Activated CD4-positive, alpha-beta T cell treated with anti-CD3 and anti-CD28 coated beads for 36 hours (primary cell): Measurements from ENCODE around the gene ALK. TPM values are rescaled to one million over a fixed set of nuclear protein-coding genes. Genes with fewer than 3 reads are reported as not detected.

Experiments used
- ATAC-seq: fragments of 200-7000 bp; cut with Tn5 transposase; one replicate; pipeline ENCODE4 v1.10.0; 2021; ENCODE audit warnings: mild to moderate bottlenecking, moderate library complexity
- CTCF ChIA-PET: fragments of 350-600 bp; sonication (Branson Sonifier 250); formaldehyde crosslinking; loops from one replicate; lab custom pipeline; 2021; ENCODE audit warnings: antibody characterized with exemption; lab: Charles Lee
- POLR2A ChIA-PET: fragments of 350-600 bp; sonication (Branson Sonifier 250); formaldehyde crosslinking; loops from one replicate; lab custom pipeline; 2021; ENCODE audit warnings: antibody characterized with exemption, inconsistent platforms; lab: Charles Lee
- DNase-seq: peaks from one replicate; pipeline ENCODE4 v3.0.0-alpha.2; 2020
- H3K27ac Mint-ChIP-seq: one replicate; pipeline ENCODE4 v1.8.0; 2021; ENCODE audit warnings: mixed read lengths
- H3K27me3 Mint-ChIP-seq: one replicate; pipeline ENCODE4 v1.8.0; 2021; ENCODE audit warnings: mixed read lengths
- H3K36me3 Mint-ChIP-seq: one replicate; pipeline ENCODE4 v1.8.0; 2021; ENCODE audit warnings: low read depth, mixed read lengths
- H3K4me1 Mint-ChIP-seq: one replicate; pipeline ENCODE4 v1.8.0; 2021; ENCODE audit warnings: mixed read lengths
- H3K4me3 Mint-ChIP-seq: one replicate; pipeline ENCODE4 v1.8.0; 2021; ENCODE audit warnings: mild to moderate bottlenecking, moderate library complexity, mixed read lengths
- H3K9me3 Mint-ChIP-seq: one replicate; pipeline ENCODE4 v1.8.0; 2021; ENCODE audit warnings: low read depth, mixed read lengths
- intact Hi-C, 2 experiments: fragments of 100-400 bp; cut with DNase I in 1 of 2; cut with micrococcal nuclease in 1 of 2; formaldehyde crosslinking; loops; one replicate each; pipeline versions ENCODE4 v1.14.2 to v1.15.1; 2022 to 2024; cut with DNase I, micrococcal nuclease
- total RNA-seq, 2 experiments: library from RNA; stranded (reverse); gene quantifications; one replicate each; pipeline ENCODE4 v1.2.3, GENCODE V29; 2021

The ALK gene
- total RNA-seq, 2 experiments from 2014 or later, result not detected

DNA sequence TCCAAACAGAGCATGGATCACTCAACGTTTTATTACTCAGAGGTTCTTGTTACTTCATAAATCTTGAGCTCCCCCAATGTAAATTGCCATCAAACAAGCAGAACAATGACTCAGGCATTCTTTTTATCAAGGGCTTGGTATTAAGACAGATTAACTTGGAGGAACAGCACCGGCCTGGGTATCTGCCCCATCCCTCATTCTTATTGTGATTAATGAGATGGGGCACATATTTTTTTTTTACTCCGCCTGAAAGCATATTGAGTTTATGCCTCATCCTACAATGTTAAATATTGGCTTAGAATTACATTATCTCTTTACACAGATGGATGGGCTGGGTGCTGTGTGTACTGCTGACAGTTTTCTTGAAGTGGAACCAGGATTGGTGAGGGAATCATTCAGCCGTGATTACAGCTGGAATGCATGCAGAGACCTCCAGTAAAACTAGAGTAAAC, 418.9 kb downstream of the ALK start:
- no peak overlapping the region for H3K4me3 Mint-ChIP-seq
- H3K9me3 Mint-ChIP-seq, result no peaks in the 10 kb centered on the region
- ChIA-PET CTCF (no interaction called here), POLR2A (no interaction called here)
- DNase-seq (no peak), ATAC-seq (no peak)
- no peak overlapping the region for H3K27ac Mint-ChIP-seq
- H3K36me3 Mint-ChIP-seq, result no peaks in the 10 kb centered on the region
- intact Hi-C loops, result no loop called here
- H3K4me1 Mint-ChIP-seq, result no peaks in the 10 kb centered on the region
- H3K27me3 Mint-ChIP-seq, result peaks cover 14% of the 10 kb centered on the region

DNA sequence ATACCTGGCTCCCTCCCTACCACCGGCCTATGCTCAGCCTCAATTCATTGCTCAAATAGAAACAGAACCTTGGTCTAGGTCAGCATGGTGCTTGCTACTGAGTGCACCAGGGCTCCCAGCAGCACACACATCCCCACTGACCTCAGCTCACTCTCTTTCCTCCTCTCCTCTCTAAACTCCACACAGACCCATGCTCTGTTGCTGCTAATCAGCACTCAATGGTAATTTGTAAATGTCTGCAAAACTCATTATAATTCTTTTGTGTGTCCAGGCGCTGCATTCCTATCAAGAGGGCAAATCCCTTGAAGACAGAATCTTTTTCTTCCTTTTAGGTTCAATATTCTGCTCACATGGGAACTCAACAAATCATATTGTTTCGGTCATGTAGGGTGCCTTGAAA, 424.0 kb downstream of the ALK start:
- ChIA-PET CTCF (no interaction called here), POLR2A (no interaction called here)
- DNase-seq, result no peak
- Mint-ChIP-seq H3K36me3 (no peaks in the 10 kb centered on the region), H3K27me3 (no peaks in the 10 kb centered on the region), H3K9me3 (no peaks in the 10 kb centered on the region), H3K4me1 (peaks cover 4% of the 10 kb centered on the region), H3K4me3 (no peak overlapping the region), H3K27ac (no peak overlapping the region)
- intact Hi-C loops, result no loop called here
- ATAC-seq, result no peak

DNA sequence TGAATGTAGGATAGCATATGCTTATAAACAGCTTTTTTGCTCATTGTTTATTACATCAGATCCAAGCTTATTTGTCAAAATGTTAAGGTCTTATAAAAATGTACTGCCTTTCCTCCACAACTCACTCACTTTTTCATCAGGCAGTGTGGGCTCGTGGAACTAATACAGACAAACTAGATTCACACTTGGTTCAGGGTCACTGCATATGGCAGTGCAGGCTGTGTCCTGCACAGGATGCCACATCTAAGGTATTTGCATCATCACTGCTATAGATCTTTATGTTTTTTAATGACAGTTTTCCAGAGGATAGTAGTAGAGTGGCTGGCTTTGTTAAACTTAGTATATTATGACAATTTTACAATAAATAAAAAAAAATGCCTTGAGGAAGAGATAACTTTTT, 425.2 kb downstream of the ALK start:
- POLR2A ChIA-PET, result no interaction called here
- CTCF ChIA-PET, result interaction anchor here (0.7 kb wide), 1 partner anchor 486 kb away, joined by 4 read pairs; no protein-coding TSS in a partner anchor
- no peaks in the 10 kb centered on the region for H3K27me3 Mint-ChIP-seq
- intact Hi-C loops, result no loop called here
- H3K9me3 Mint-ChIP-seq, result no peaks in the 10 kb centered on the region
- no peak overlapping the region for H3K4me3 Mint-ChIP-seq
- no peaks in the 10 kb centered on the region for H3K36me3 Mint-ChIP-seq
- no peak for ATAC-seq
- H3K27ac Mint-ChIP-seq, result no peak overlapping the region
- peaks cover 4% of the 10 kb centered on the region for H3K4me1 Mint-ChIP-seq
- DNase-seq, result no peak

DNA sequence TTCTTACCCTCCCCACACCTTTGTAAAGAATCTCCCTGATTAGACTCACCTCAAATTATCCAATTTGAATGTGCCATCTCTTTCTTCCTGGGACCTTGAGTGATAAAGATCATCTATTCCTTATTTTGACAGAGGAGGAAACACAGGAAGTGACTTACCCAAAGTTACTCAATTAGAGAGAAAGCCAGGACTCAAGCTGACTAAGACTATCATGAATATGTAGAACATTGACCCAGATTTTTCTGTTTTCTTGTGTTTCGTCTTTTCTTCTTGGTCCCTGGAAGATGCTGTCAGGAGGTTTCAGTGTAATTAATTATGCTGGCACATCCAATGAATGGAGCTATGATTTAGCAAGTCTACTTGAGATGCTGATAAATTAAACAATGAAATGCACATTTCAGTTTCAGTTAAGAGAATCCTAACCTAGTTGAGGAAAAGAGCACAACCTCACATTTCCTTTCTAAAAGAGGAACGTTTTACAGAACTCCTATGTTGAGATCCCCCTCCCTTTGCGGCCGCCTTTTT, 425.8 kb downstream of the ALK start:
- Mint-ChIP-seq H3K27ac (no peak overlapping the region), H3K4me3 (no peak overlapping the region), H3K4me1 (peaks cover 4% of the 10 kb centered on the region), H3K27me3 (no peaks in the 10 kb centered on the region), H3K36me3 (no peaks in the 10 kb centered on the region), H3K9me3 (no peaks in the 10 kb centered on the region)
- CTCF ChIA-PET, result no interaction called here
- intact Hi-C loops, result no loop called here
- ATAC-seq, result no peak
- DNase-seq, result no peak
- POLR2A ChIA-PET, result no interaction called here

DNA sequence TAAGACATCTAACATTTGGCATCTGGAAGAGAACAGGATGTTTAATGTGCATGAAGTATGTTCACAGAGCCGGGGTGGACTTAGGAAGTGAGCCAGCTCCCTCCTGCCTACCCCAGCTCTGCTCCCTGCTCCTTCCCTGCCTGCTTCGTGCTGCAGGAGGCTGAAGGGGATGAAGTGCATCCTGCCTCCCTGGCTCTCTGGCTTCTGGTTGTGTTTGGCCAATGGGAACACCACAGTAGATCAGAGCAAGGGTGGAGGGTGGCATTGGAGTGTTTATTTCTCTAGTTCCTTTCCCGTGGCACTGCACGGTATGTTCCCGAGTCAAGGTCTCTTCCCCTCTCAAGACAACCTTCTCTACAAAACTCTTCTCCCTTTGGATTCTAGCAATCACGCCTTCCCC, 426.3 kb downstream of the ALK start:
- ChIA-PET CTCF (no interaction called here), POLR2A (no interaction called here)
- ATAC-seq, result no peak
- H3K27ac Mint-ChIP-seq, result no peak overlapping the region
- no peaks in the 10 kb centered on the region for H3K9me3 Mint-ChIP-seq
- no peak for DNase-seq
- H3K27me3 Mint-ChIP-seq, result no peaks in the 10 kb centered on the region
- H3K4me3 Mint-ChIP-seq, result no peak overlapping the region
- intact Hi-C loops, result no loop called here
- H3K36me3 Mint-ChIP-seq, result no peaks in the 10 kb centered on the region
- H3K4me1 Mint-ChIP-seq, result peaks cover 4% of the 10 kb centered on the region

DNA sequence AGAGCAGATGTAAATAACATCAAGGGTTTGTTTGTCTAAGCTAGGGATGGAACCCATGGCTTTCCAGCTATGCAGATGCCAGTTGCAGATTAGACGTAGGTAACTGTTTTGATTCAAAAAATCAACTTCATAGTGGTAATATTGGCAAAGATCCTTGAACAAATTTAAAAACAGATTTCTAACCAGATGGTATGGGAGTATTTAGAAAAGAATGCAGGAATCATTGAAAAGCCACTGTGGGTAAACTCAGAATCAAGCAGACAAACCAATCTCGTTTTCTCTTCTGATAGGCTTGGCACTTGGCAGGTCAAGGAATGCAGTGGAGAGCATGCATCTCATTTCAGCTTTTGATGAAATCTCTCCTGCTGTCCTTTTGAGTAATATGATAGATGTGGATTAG, 428.7 kb downstream of the ALK start:
- Mint-ChIP-seq H3K4me1 (peaks cover 4% of the 10 kb centered on the region), H3K27me3 (no peaks in the 10 kb centered on the region), H3K9me3 (no peaks in the 10 kb centered on the region), H3K27ac (no peak overlapping the region), H3K36me3 (no peaks in the 10 kb centered on the region), H3K4me3 (no peak overlapping the region)
- ChIA-PET CTCF (no interaction called here), POLR2A (no interaction called here)
- intact Hi-C loops, result no loop called here
- ATAC-seq (no peak), DNase-seq (no peak)

DNA sequence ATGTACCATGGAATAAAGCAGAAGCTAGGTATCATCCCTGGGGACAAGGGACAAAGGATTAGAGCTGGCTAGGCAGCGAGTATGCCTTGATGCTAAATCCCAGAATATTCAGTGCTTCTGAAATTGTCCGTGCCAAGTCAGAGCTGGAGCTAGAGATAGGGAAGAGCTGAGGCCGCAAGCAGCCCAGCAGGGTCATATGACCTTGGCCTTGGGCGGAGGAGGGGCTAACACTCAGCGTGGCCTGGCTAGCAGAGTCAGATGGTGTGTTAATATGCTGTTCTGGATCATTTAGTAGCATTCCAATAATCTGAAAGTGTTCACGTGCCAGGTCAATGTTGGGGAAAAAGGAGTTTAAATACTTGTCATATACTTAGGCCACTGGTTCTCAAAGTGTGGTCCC, 431.3 kb downstream of the ALK start:
- DNase-seq, result no peak
- Mint-ChIP-seq H3K9me3 (no peaks in the 10 kb centered on the region), H3K27ac (no peak overlapping the region), H3K4me1 (no peaks in the 10 kb centered on the region), H3K36me3 (no peaks in the 10 kb centered on the region), H3K4me3 (no peak overlapping the region), H3K27me3 (no peaks in the 10 kb centered on the region)
- ChIA-PET CTCF (no interaction called here), POLR2A (no interaction called here)
- intact Hi-C loops, result no loop called here
- ATAC-seq, result no peak

DNA sequence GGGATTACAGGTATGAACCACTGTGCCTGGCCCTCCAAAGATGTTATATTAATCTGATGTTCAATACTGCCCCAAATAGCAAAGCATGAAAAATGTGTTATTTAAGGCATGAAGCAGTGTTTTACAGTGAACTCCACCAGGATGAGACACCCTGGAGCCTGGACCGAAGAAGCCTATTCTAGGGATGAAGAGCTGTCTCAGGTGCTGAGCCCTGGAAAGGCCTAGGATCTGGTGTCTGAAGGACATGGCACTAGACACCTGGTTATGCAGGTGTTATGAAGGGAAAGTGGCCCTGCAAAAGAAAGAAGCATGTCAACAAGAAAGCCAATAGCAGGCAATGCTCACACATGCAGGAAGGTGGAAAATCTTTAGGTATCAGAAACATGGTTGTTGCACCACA, 431.8 kb downstream of the ALK start:
- DNase-seq (no peak), ATAC-seq (no peak)
- H3K27me3 Mint-ChIP-seq, result no peaks in the 10 kb centered on the region
- H3K4me1 Mint-ChIP-seq, result no peaks in the 10 kb centered on the region
- H3K36me3 Mint-ChIP-seq, result no peaks in the 10 kb centered on the region
- POLR2A ChIA-PET, result no interaction called here
- no peak overlapping the region for H3K27ac Mint-ChIP-seq
- no peak overlapping the region for H3K4me3 Mint-ChIP-seq
- CTCF ChIA-PET, result no interaction called here
- H3K9me3 Mint-ChIP-seq, result no peaks in the 10 kb centered on the region
- intact Hi-C loops, result no loop called here

DNA sequence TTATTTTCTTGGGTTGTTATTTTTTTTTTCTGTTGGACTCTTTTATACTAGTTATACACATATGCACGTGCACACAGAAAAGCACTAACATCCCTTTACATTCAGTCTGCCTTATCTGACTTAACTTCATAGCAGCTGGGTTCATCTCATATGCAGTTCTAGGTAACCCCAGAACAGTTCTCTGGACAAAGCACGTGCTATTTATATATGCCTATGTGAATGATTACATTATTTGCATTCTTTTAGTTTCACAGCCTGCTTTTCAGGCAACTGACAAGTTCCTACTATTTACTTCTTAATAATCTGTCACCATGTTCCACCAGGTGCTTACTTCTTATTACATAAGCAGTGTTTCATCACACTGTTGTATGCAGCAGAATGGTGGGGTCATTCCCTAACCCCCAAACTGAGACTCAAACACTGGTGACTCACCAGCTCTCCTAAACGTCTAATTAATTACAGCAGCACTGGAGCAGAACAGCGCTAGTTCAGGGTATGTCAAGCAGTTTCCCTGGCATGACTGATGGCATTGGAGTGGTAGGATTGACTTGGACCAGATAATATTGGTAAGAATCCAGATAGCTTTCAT, 433.3 kb downstream of the ALK start:
- intact Hi-C loops, result no loop called here
- H3K27ac Mint-ChIP-seq, result no peak overlapping the region
- no peaks in the 10 kb centered on the region for H3K4me1 Mint-ChIP-seq
- no peaks in the 10 kb centered on the region for H3K9me3 Mint-ChIP-seq
- peaks cover 2% of the 10 kb centered on the region for H3K27me3 Mint-ChIP-seq
- ChIA-PET POLR2A (no interaction called here), CTCF (interaction anchor here (0.8 kb wide), 1 partner anchor 412 kb away, joined by 3 read pairs; no protein-coding TSS in a partner anchor)
- no peak for DNase-seq
- H3K4me3 Mint-ChIP-seq, result no peak overlapping the region
- no peaks in the 10 kb centered on the region for H3K36me3 Mint-ChIP-seq
- ATAC-seq, result no peak

DNA sequence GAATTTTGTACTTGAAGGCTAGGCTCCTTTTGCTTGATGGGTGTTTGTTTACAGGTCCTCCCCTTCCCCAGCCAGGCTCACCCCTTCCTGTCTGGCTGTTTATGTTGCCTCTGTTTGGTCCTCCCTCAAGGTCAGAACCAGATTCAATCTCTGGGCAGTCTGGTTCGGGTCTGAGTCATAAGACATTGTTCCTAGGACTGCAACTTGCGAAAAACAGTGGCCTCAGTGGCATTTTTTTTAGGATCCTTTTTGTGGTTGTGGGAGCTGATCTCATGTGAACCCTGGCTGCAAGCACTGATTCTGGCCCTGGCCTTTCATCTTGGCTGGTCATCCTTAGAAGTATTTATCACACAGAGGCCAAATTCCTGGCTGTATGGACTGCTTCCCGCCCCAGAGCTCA, 435.8 kb downstream of the ALK start:
- Mint-ChIP-seq H3K4me3 (no peak overlapping the region), H3K9me3 (no peaks in the 10 kb centered on the region), H3K4me1 (no peaks in the 10 kb centered on the region), H3K27ac (no peak overlapping the region), H3K36me3 (no peaks in the 10 kb centered on the region), H3K27me3 (peaks cover 2% of the 10 kb centered on the region)
- intact Hi-C loops, result no loop called here
- DNase-seq, result no peak
- no peak for ATAC-seq
- CTCF ChIA-PET, result no interaction called here
- POLR2A ChIA-PET, result no interaction called here

DNA sequence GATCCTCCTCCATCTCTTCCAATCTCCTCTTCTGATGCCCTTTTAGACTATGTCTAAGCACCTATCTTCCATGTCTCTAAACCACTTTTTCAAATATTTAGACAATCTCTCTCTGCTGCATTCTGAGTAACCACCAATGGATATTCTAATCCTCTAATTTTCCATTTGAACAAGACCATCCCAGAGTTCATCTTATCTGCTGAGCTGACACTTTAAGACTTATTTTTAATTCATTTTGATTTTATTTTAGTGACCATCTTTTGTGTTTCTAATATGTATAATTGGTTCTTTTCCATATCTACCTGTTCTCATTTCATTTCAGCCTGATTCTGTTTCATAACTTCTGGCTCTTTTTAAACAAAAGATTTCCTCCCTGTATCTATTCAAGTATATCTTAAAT, 436.3 kb downstream of the ALK start:
- CTCF ChIA-PET, result no interaction called here

DNA sequence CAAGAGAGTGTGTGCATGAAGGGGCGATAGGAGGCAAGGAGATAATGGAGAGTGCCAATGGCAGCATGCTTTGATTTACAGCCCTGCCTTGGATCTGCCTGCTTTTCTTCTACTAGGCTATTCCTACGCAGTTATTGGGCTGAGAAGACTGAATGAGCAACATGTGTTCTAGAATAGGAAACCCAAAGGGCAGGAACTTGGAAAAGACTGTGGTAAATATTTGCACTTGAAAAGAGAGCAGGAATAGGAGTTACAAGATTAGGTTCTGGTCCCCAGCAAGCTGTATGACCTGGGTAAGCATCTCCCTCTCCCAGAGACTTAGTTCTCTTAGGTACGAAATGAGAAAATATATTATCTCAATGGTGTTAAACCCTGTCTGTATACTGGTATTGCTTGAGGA, 438.5 kb downstream of the ALK start:
- CTCF ChIA-PET, result no interaction called here
- POLR2A ChIA-PET, result no interaction called here
- no peak for DNase-seq
- Mint-ChIP-seq H3K9me3 (no peaks in the 10 kb centered on the region), H3K27ac (no peak overlapping the region), H3K4me1 (no peaks in the 10 kb centered on the region), H3K36me3 (no peaks in the 10 kb centered on the region), H3K27me3 (peaks cover 7% of the 10 kb centered on the region), H3K4me3 (no peak overlapping the region)
- intact Hi-C loops, result no loop called here
- ATAC-seq, result no peak

More for the DNA sequence above, 436.3 kb downstream of the ALK start:
- no peaks in the 10 kb centered on the region for H3K9me3 Mint-ChIP-seq
- ATAC-seq, result no peak
- no peak overlapping the region for H3K4me3 Mint-ChIP-seq
- H3K36me3 Mint-ChIP-seq, result no peaks in the 10 kb centered on the region
- H3K27me3 Mint-ChIP-seq, result peaks cover 4% of the 10 kb centered on the region
- intact Hi-C loops, result no loop called here
- no peak overlapping the region for H3K27ac Mint-ChIP-seq
- H3K4me1 Mint-ChIP-seq, result no peaks in the 10 kb centered on the region
- DNase-seq, result no peak
- POLR2A ChIA-PET, result no interaction called here
